Heart right ventricle (tissue), 16 donors: ENCODE data around the gene VTA1. TPM values are rescaled to one million over a fixed set of nuclear protein-coding genes. Genes with fewer than 3 reads are reported as not detected.
"Not testable (repeated sequence)": the region's sequence is repeated elsewhere in the genome, so short reads cannot be mapped to it uniquely, and the experiment has no call there.

Experiments
- ATAC-seq, 8 donors: fragments of 200-7000 bp; cut with Tn5 transposase; one replicate each; pipeline ENCODE4 v1.9.1; 2020; ENCODE audit warnings: mild to moderate bottlenecking in 8 of 8, moderate library complexity in 8 of 8, moderate number of reproducible peaks in 1 of 8
- DNase-seq, 2 donors: peaks; one replicate each; pipeline ENCODE4 v3.0.0-alpha.2; 2020
- H3K27ac ChIP-seq, 10 donors: fragments of 200-600 bp; sonication (generic) in 2 of 10; one replicate each; pipeline versions ENCODE4 v1.5.0 to v1.8.0; 2020 to 2022; ENCODE audit warnings: mild to moderate bottlenecking in 3 of 10
- H3K27me3 ChIP-seq, 7 donors: fragments of 200-600 bp; one replicate each; pipeline ENCODE4 v1.8.0; 2021 to 2022; ENCODE audit warnings: mild to moderate bottlenecking in 2 of 7
- H3K36me3 ChIP-seq, 9 donors: fragments of 200-600 bp; sonication (generic) in 1 of 9; one replicate each; pipeline versions ENCODE4 v1.5.0 to v1.8.0; 2020 to 2022; ENCODE audit warnings: mild to moderate bottlenecking in 2 of 9
- H3K4me1 ChIP-seq, 9 donors: fragments of 200-600 bp; sonication (generic) in 1 of 9; one replicate each; pipeline versions ENCODE4 v1.5.0 to v1.8.0; 2020 to 2022; ENCODE audit warnings: mild to moderate bottlenecking in 4 of 9
- H3K4me3 ChIP-seq, 10 donors: fragments of 200-600 bp; sonication (generic) in 2 of 10; one replicate each; pipeline versions ENCODE4 v1.5.0 to v1.8.0; 2020 to 2022; ENCODE audit warnings: mild to moderate bottlenecking in 7 of 10, moderate library complexity in 2 of 10
- H3K9me3 ChIP-seq, 11 donors: fragments of 200-600 bp in 10 of 11; sonication (generic) in 2 of 11; one replicate each; pipeline versions ENCODE4 v1.5.0 to v1.8.0; 2013 to 2022; ENCODE audit warnings: mild to moderate bottlenecking in 2 of 11, control low read depth in 1 of 11, moderate library complexity in 1 of 11
- CTCF ChIP-seq, 9 donors: fragments of 200-600 bp; sonication (generic) in 2 of 9; IDR thresholded peaks; one replicate each; pipeline versions ENCODE4 v1.5.0 to v1.8.0; 2021 to 2022; ENCODE audit warnings: antibody characterized with exemption in 9 of 9, mild to moderate bottlenecking in 5 of 9, moderate library complexity in 1 of 9
- WGBS, 2 donors: extraction: QIAGEN DNeasy Blood & Tissue Kit; methylation state at CpG; one replicate each; pipeline ENCODE4 v1.1.7; 2013; ENCODE audit warnings: inconsistent platforms in 1 of 2; 5-methylcytosine and 5-hydroxymethylcytosine counted together
- intact Hi-C, 10 donors: fragments of 100-400 bp; cut with DNase I; formaldehyde crosslinking; loops; one replicate each; pipeline versions ENCODE4 v1.11.1 to v1.14.2; 2022
- polyA plus RNA-seq, 2 donors: library from polyadenylated mRNA; stranded (reverse); fragments of 200-250 nt; gene quantifications; one replicate each; pipeline ENCODE4 v1.2.3, GENCODE V29; 2013
- total RNA-seq, 10 donors: library from RNA; stranded (reverse); fragmentation: NEBNext Ultra II Directional in 3 of 10; extraction: Animal tissue kit (Norgen Biotek cat#: 25700) in 3 of 10; gene quantifications; one replicate each; pipeline versions ENCODE4 v1.2.1 to v1.2.4, GENCODE V29; 2021 to 2023
- donor health status: Arrhythmogenic right ventricular cardiomyopathy.
- donor health status: ischemic (EF 13 %, LVEDD 7.1; RV severe dilation, severe dysfunction).
- donor health status: healthy with polysubstance abuse.
- donor health status: DM: no; HTN: yes; CAD: no.
- donor health status: DM: no; HTN: no; CAD: no.
- donor health status: ischemic (EF 25% LVEDD 6.9; RV normal size, moderate dysfunction).
- donor health status: ischemic (EF 25% LVEDD 5.7; RV mildly dilated, moderate dysfunction).
- donor health status: healthy.
- donor health status: DM: yes; HTN: yes; CAD: no.
- donor health status: Ischemic cardiomyopathy.
- donor health status: ischemic (EF 35%, LVEDD 5.7; RV mildly dilated, moderate dysfunction).
- donor health status: nonischemic (EF 11% LVEDD 7.7; RV severe dilation, severe dysfunction).
- donor health status: DM: yes; HTN: yes; CAD: no.
- donor health status: PGD.
- donor health status: ischemic (EF 29% LVEDD 5.4; RV normal size, mild dysfunction).
- donor health status: nonischemic (EF 23%, LVEDD 6.1; RV moderate dilation, normal function).

The VTA1 gene
- total and polyA plus RNA-seq, 12 donors: 10.5 to 42.6 (median 37.3) TPM

DNA sequence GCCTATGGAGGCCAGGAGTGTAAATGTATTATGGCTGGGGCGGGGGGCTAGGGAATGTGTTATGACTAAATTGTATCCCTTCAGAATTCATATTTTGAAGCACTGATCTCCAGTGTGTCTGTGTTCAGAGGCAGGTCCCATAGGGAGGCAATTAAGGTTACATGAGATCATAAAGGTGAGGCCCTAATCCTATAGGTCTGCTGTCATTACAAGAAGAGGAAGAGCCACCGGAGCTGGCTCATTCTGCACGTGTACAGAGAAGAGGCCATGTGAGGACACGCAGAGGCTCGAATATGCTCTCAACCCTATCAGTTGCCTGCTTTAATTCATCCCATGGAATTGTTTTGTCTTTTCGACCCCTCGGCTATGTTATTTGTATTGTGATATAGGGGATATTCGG, 76.9 kb downstream of the VTA1 start:
- no peak for TF ChIP-seq CTCF (IDR thresholded peaks at IDR 0.05)
- H3K27me3 ChIP-seq: no peaks in the 10 kb centered on the region
- 65% methylated on average over 8 of the region's 8 CpGs for WGBS, 2 donors
- intact Hi-C loops: no loop called here
- DNase-seq: no peak
- H3K36me3 ChIP-seq: peaks cover 0 to 18% (median 6%) of the 10 kb centered on the region in 9 donors
- no peak overlapping the region for H3K4me3 ChIP-seq
- no peaks in the 10 kb centered on the region for H3K4me1 ChIP-seq
- no peak for ATAC-seq
- no peak overlapping the region for H3K27ac ChIP-seq
- H3K9me3 ChIP-seq: peaks cover 0 to 21% (median 0%) of the 10 kb centered on the region in 11 donors

GRCh38 chr6:142225115-142225514, 78.1 kb downstream of the VTA1 start:
- H3K27ac ChIP-seq: no peak overlapping the region
- no peaks in the 10 kb centered on the region for H3K27me3 ChIP-seq
- H3K9me3 ChIP-seq: peaks cover 0 to 24% (median 0%) of the 10 kb centered on the region in 11 donors
- H3K36me3 ChIP-seq: peaks cover 0 to 6% (median 1%) of the 10 kb centered on the region in 9 donors
- WGBS, 2 donors: 67 to 75% methylated on average over 4 of the region's 4 CpGs
- ATAC-seq: no peak
- H3K4me1 ChIP-seq: no peaks in the 10 kb centered on the region
- TF ChIP-seq CTCF (IDR thresholded peaks at IDR 0.05): no peak
- H3K4me3 ChIP-seq: no peak overlapping the region
- DNase-seq: no peak
- intact Hi-C loops: no loop called here

GRCh38 chr6:142225552-142225951, 78.5 kb downstream of the VTA1 start:
- intact Hi-C loops: no loop called here

GRCh38 chr6:142226731-142227130, 79.7 kb downstream of the VTA1 start:
- intact Hi-C loops: no loop called here
- ATAC-seq (no peak), DNase-seq (no peak)
- Histone ChIP-seq H3K4me3 (no peak overlapping the region), H3K27ac (no peak overlapping the region), H3K4me1 (no peaks in the 10 kb centered on the region), H3K27me3 (peaks cover 0 to 2% (median 0%) of the 10 kb centered on the region in 7 donors), H3K9me3 (peaks cover 0 to 24% (median 0%) of the 10 kb centered on the region in 11 donors), H3K36me3 (no peaks in the 10 kb centered on the region)
- 87 to 91% methylated on average over 4 of the region's 4 CpGs for WGBS, 2 donors
- no peak for TF ChIP-seq CTCF (IDR thresholded peaks at IDR 0.05)

More at GRCh38 chr6:142225552-142225951, 78.5 kb downstream of the VTA1 start:
- TF ChIP-seq CTCF (IDR thresholded peaks at IDR 0.05): no peak
- no peak for DNase-seq
- Histone ChIP-seq H3K9me3 (peaks cover 0 to 24% (median 0%) of the 10 kb centered on the region in 11 donors), H3K36me3 (peaks cover 0 to 2% (median 0%) of the 10 kb centered on the region in 9 donors), H3K4me1 (no peaks in the 10 kb centered on the region), H3K27ac (no peak overlapping the region), H3K27me3 (no peaks in the 10 kb centered on the region), H3K4me3 (no peak overlapping the region)
- 81 to 85% methylated on average over 5 of the region's 5 CpGs for WGBS, 2 donors
- no peak for ATAC-seq

DNA sequence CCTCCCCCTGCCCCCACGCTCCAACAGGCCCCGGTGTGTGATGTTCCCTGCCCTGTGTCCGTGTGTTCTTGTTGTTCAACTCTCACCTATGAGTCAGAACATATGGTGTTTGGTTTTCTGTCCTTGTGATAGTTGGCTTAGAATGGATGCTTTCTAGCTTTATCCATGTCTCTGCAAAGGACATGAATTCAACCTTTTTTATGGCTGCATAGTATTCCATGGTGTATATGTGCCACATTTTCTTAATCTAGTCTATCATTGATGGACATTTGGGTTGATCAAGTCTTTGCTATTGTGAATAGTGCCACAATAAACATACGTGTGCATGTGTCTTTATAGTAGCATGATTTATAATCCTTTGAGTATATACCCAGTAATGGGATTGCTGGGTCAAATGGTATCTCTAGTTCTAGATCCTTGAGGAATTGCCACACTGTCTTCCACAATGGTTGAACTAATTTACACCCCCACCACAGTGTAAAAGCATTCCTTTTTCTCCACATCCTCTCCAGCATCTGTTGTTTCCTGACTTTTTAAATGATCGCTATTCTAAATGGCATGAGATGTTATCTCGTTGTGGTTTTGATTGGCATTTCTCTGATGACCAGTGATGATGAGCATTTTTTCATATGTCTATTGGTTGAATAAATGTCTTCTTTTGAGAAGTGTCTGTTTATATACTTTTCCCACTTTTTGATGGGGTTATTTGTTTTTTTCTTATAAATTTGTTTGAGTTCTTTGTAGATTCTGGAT, 82.6 kb downstream of the VTA1 start:
- not testable (repeated sequence) for H3K4me1 ChIP-seq, H3K36me3 ChIP-seq, ATAC-seq, H3K27ac ChIP-seq, H3K4me3 ChIP-seq, H3K27me3 ChIP-seq, DNase-seq
- WGBS, 2 donors: 95% methylated on average over 6 of the region's 6 CpGs
- peaks cover 0 to 24% (median 0%) of the 10 kb centered on the region in 11 donors for H3K9me3 ChIP-seq
- intact Hi-C loops: loop anchor here in 1 of 10 donors (10.0 kb wide), 1 partner anchor 155 kb away; no protein-coding TSS in a partner anchor
